Ramos (cell line): ENCODE data around the gene ZNF813.

ENCODE experiments used
- in situ Hi-C: fragments of 300-500 bp; cut with MboI; formaldehyde crosslinking; loops from one replicate; pipeline ENCODE4 v1.14.3; 2022; ENCODE audit warnings: low sequenced_read_pairs; ENCODE audit not compliant: unreplicated experiment

The ZNF813 gene

DNA sequence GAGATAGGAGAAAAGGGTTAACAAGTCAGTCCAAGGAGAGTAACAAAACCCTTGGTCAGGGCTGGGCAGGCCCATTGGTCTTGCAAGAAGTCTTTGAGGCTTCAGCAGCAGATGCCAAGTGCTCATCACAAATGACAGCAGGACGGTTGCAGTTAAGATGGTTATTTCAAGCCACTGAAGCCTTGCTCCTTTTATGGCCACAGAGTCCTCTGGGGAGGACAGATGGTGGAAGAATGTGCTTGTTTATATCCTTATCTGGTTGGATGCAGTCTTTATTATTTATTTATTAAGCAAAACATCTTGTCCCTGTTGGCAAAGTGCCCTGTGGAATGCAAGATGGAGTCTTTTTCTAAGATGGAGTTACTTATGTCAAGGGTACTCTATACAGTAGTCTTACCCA, 51.2 kb downstream of the ZNF813 start:
- in situ Hi-C loops: no loop called here

DNA sequence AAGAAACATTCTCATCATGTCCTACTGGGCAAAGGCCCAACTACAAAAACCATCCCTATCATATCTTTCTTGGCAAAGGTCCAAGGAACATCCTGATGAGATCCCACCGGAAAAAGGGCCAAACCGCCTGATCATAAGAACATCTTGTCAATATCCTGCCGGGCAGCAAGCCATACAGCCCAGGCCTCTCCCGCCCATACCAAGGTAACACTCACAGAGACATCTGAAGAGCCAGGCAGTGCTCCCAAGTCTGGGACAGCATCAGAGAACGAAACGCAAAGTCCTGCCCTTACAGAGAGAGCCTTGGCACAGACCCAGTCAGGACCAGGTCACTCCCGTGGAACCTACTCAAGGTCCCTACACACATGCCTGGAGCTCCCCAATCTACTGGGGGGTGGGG, 51.9 kb downstream of the ZNF813 start:
- in situ Hi-C loops: no loop called here

DNA sequence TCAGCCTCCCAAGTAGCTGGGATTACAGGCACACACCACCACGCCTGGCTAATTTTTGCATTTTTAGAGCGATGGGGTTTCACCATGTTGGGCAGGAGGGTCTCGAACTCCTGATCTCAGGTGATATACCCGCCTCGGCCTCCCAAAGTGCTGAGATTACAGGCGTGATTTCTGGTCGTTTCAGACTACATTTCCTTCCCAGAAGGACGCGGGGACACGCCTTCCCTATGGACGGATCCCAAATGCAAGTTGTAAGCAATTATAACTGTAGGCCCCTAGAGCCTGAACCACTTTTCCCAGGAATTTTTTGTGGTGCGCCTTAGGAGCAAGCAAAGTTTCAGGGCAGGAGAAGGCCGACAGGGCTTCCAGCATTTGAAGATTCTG, 52.6 kb downstream of the ZNF813 start:
- in situ Hi-C loops: no loop called here

DNA sequence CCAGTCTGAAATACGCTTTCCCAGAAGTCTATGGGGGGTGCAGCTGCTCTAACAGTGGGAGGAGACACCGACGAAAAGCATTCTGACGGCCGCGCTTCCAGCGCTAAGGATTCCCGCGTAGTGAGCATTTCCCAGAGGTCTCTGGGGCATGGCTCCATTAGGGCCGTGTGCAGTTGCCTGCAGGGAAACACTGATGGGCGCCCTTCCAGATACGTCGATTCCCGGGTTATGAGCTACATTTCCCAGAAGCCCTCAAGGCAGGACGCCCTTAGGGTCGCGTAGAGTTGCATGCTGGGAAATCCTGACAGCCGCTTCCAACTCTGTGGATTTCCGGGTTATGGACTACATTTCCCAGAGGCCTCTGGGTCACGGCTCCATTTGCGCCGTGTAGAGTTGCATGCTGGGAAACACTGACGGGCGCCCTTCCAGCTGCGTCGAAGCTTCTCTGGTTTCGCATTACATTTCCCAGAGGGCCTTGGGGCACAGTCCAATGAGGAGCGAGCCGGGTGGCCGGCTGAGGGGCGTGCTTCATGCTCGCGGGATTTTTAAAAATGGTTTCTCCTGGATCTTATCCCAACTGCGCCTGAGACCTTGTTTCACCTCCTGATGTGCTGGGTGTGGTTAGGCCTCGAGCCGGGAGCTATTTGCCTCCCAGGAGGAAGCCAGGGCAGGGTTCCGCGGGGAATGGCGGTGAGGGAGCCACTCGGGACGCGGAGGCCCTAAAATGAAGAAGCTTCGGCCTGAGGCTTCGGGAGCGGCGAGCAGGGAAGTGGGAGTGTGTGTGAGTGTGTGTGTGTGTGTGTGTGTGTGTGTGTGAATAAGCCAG, 53.2 kb downstream of the ZNF813 start:
- in situ Hi-C loops: no loop called here

DNA sequence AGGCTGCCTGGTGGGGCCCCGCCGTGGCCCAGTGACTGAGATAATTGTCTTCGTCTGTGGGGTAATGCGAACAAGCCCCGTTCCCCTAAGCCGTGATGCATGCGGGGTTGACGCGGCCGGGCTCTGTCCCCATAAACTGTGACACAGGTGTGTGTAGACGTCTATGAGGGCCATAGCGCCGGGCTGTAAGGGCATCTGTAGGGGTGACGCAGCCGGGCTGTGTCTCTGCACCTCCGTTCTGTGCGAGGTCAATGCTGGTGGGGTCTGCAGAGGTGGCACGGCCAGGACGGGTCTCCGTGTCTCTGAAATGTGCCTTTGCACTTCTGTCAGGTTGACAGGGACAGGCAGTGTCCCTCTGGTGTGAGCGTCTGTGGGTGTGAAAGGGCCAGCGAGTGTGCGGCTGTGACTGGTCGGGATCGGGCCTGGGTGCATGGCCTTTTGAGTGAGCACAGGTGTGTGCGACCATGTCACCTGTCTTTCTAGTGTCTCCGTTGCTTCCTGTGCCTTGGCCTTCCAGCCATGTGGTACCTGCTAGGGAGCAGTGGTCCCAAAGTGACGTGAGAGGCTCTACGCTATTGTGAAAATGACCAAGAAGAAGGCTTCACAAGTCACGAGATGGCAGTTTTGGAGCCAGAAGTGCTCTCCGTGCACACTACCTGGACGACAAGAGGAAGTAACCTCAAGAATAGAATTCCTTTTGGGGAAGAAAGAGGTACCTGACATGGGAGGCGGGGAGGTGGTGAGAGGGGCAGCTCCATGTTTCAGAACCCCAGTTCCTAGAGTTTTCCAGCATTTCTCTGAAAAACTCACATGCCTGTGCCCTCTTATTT, 54.1 kb downstream of the ZNF813 start:
- in situ Hi-C loops: no loop called here

DNA sequence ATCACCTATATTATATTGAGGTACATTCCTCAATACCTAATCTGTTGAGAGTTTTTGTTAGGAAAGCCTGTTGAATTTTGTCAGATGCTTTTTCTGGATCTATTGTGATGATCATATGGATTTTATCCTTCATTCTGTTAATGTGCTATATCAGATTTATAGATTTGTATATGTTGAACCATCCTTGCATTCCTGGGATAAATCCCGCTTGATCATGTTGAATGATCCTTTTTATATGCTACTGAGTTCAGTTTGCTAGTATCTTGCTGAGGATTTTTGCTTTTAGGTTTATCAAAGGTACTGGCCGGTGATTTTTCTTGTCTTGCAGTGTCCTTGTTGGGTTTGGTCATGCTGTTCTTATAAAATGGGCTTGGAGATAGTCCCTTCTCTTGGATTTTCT, 58.4 kb downstream of the ZNF813 start:
- in situ Hi-C loops: no loop called here

DNA sequence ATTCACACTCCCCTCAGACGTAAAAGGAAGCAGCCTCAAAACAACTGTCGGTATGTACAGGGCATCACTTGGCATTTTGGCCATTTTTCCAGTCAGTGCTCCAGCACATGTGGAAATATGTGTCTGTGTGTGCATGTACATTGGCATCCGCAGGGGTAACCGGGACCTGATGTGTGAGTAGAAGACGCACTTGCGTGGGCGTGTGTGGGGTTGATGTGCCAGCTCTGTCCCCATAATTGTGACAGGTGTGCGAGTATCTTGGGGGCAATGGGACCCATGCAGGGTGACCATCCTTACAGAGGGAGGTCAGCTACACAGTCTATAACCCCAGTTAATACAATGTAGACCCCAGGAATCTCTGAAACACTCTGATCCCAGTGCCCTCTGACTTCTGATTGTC, 63.1 kb downstream of the ZNF813 start:
- in situ Hi-C loops: no loop called here

DNA sequence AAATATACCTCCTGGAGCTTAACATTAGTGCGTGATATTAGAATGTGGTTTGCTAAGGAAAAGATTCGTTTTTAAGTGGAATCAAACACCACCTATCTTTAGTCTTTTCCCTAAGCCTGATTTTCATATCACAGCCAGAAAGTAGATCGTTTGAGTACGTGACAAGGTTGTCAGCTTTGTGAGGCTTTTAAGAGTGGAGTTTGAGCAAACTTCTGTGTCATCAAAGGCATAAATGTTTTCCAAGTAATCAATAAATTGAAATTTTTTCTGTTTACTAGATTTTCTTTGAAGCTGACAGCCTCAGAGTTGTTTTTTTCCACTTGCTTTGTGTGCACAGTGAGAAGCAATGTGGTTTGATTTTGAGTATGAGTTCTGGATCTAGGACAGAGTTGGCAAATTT, 63.9 kb downstream of the ZNF813 start:
- in situ Hi-C loops: no loop called here

DNA sequence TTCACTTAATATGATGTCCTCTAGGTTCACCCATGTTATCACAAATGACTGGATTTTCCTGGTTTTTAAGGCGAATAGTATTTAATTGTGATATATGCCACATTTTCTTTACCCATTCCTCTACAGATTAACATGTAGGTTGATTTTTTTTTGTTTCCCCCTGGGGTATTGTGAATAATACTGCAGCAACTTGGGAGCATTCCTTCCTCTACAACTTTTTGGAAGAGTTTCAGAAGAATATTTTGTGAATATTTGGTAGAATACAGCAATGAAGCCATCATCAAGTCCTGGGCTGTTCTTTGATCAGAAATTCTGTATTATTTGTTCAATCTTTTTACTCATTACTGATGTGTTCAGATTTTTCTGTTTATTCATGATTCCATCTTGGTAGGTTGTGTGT, 64.8 kb downstream of the ZNF813 start:
- in situ Hi-C loops: no loop called here

DNA sequence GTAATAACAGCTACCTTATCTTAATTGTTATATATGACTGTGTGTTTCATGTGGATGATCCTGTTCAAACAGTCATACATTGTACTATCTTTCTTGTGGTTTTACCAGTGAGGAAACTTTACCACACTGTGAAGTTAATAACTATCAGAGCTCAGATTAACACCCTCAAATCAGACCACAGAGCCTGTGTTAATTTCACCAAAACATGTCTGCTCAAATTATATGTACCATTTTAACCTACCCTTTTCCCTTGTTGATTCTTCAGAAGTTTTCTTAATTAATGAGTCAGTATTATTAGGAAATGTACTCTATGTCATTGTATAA, 68.7 kb downstream of the ZNF813 start:
- in situ Hi-C loops: no loop called here

DNA sequence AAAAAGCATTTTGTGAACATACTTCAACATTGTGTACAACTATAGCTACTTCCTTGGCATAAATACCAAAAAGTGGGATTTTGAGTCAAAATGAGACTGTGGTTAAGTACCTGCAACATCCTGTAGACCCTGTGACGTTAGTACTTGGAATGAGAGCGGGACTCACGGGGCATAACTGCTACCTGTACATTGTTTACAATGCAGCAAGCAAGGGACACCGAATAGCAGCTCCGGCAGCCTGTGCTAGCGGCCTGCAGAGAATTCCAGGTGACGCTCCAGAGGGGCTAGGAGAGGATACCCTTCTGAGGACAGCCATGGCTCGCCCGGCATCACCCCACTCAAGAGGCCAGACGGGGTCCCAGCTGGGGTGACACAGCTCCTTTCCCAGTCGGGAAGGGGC, 69.6 kb downstream of the ZNF813 start:
- in situ Hi-C loops: no loop called here

DNA sequence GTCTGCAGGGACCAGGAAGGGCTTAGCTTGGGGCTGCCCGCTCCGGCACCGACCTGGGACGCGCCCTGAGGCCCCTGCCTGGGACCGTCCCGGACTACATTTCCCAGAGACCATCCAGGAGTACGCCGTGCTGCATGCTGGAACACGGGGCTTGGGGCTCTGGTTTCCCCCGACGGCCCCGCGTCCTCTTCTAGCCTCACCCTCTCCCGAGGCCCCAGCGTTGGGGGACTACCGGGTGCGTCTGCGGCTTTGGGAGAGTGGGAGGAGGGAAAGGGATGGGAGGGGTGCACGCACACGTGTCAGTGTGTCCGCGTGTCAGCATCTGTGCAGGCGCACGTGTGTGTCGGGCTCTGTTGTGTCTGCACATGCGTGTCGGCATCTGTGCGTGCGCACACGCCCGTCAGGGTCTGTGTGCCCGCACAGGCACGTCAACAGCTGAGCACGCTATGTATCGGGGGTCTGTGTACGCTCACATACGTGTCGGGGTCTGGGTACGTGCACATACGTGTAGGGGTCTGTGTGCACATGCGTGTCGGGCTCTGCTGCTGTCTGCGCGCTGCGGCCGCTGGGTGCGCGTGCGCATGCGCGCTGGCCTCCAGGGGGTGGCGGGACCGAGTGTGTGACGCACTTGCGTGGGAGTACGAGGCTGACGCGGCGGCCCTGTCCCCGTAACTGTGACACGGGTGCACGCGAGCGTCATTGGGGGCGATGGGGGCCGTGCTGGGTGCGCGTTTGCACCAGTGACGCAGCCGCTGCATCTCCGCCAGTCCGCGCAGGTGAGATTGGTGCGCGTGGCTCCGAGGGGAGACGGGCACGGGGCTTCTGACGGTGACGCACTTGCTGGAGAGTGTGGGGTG, 70.2 kb downstream of the ZNF813 start, which contains the start of gene ZNF331:
ZNF331 (plus strand) TSS at position 625 of the 857 bp plus-strand sequence. CDS start 31,232 bp downstream, outside the sequence.
- in situ Hi-C loops: no loop called here

DNA sequence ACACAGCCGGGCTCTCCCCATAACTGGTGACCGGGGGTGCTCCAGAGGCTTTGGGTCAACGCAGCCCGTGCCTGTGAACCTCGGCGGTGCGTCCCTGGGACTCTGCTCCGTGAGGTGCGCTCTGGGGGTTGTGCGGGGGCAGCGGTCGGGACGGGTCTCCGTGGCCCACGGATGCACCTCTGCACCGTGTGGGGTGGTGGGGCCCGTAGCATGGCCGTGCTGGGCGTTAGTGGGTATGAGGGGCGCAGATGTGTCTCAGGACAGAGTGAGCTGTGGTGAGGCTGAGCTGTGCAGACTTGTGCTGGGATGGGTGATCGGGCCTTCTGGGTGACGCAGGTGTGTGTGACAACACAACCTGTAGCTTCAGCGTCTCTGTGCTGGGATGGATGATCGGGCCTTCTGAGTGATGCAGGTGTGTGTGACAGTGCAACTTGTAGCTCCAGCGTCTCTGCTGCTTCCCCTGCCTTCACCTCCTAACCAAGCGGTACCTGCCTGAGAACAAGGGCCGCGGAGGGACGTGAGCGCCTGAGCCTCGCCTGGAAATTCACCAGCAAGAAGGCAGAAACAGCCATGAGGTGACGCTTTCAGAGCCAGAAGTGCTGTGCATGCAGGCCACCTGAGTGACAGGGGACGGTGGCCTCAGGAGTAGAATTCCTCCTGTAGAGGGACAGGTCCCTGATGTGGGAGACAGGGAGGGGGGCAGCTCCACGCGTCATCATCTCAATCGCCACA, 71.0 kb downstream of the ZNF813 start:
- in situ Hi-C loops: no loop called here

DNA sequence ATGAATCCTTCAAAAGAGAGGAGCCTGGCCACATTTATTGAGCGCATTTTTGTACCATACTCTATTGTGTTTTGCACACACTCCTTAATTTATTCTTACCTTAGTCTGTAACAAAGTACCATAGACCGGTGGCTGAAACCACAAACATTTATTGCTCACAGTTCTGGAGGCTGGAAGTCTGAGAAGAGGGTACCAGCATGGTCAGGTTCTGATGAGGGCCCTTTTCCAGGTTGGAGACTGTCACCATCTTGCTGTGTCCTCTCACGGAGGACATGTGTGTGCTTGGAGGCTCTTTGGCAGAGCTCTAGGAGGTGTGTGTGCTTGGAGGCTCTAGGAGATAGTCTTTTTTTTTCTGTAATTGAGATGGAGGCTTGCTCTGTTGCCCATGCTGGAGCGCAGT, 72.6 kb downstream of the ZNF813 start:
- in situ Hi-C loops: no loop called here

DNA sequence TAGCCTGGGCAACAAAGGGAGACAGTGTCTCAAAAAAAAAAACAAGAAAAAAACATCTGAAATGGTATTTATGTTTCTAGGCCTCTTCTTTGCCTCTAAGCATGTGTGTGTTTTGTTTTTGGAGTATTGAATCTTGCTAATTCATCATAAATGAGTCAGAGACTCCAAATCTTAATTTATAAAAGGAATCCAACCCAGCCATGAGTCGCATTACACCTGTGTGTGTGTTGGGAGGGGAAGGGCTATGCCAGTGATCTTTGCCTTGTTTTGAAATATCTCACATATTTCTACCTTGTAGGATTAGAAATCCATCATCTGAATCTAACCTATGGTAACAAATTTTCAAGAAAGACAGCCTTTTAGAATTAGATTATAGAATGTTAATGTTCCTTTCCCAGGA, 74.4 kb downstream of the ZNF813 start:
- in situ Hi-C loops: no loop called here

DNA sequence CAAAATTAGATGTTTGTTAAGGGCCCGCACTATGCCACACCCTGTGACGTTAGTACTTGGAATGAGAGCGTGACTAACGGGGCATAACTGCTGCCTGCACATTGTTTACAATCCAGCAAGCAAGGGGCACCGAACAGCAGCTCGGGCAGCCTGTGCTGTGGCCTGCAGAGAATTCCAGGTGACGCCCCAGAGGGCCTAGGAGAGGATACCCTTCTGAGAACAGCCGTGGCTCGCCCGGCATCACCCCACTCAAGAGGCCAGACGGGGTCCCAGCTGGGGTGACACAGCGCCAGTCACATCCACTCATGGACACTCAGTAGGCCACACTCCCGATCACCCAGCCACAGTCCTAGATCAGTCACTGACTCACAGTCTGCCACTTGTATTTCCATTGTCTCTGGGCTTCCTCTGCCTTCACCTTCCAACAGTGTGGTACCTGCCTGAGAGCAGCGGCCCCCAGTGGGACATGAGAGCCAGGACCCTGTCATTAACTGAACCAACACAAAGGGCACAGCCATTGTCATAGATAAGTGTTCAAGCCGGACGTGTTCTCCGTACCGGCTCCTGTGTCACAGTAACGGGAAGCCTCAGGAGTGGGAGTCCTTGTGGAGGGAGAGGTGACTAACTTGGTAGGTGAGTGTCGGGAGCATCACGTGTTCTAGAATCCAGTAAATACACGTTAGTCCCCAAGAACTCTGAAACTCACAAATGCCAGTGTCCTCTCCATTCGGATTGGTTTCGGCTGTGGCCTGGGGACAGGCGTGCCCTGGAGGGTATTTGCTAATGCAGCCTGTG, 77.9 kb downstream of the ZNF813 start:
- in situ Hi-C loops: no loop called here
